Spleen (tissue), 7 donors: ENCODE measurements around the gene NADK.

Experiments used
- CTCF ChIP-seq, 11 experiments: fragments of 200-600 bp in 7 of 11; fragments of 450-650 bp in 4 of 11; sonication (generic) in 4 of 11; IDR thresholded peaks in 8 of 11; conservative IDR thresholded peaks in 3 of 11; 1 replicate in 7 of 11; 2 replicates in 4 of 11; pipeline versions ENCODE4 v1.4.0 to v1.8.0; 2016 to 2021; ENCODE audit warnings: antibody characterized with exemption in 11 of 11, inconsistent platforms in 4 of 11, mild to moderate bottlenecking in 1 of 11
- POLR2A ChIP-seq, 3 donors: fragments of 450-650 bp; IDR thresholded peaks; one replicate each; pipeline ENCODE4 v1.5.1; 2017; ENCODE audit warnings: antibody characterized with exemption in 3 of 3, mild to moderate bottlenecking in 1 of 3
- POLR2AphosphoS5 ChIP-seq, 3 donors: sonication (generic); formaldehyde crosslinking; IDR thresholded peaks; one replicate each; pipeline ENCODE4 v1.5.1; 2017; ENCODE audit warnings: antibody characterized with exemption in 3 of 3
- donor health status: DM: no; HTN: no; CAD: no; lungs with moderate emphysema.
- donor health status: DM: no; HTN: no; CAD: no.
- donor health status: DM: no; HTN: no; CAD: no.

DNA sequence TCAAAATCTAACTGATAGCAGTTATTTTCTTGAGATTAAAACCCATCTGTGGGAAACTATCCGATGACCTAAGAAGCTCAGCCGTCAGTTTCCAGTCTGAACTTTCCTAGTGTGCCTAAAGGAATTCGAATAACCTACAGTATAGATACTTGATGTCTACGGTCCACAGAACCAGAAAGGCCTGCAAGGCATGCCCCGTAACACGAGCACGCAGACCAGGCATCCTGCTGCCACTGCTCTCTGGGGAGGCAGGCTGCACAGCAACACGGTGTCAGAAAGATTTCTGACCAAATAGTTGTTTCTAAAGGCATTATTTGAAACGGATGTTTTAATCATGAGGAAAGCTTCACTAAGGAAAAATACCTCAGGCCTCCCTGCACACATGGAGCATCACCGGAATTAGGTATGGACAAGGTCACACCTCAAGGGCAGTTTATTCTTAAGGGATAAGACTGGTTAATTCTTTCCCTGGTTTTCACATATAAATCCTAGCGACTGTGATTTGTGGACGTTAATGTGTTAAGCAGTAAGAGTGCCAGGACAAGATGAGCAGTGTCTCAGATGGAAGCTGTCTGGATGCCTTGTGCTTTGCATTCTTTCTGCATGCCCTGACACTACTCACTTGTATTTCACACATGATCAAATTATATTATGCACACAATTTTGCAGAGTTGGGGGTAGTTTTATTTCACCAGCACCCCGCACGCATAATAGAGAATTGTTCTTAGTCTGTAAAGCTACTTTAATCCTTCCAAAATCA is 49.0 kb upstream of the NADK start:
- TF ChIP-seq CTCF (IDR thresholded peaks at IDR 0.05 in 8 of 11, conservative IDR thresholded peaks at IDR 0.05 in 3 of 11) (no peak), POLR2AphosphoS5 (IDR thresholded peaks at IDR 0.05) (peak in 1 of 3 donors; percentile 11), POLR2A (IDR thresholded peaks at IDR 0.05) (no peak)
